H1 (cell line): ENCODE data around the gene FAM181A. TPM values are rescaled to one million over a fixed set of nuclear protein-coding genes. Genes with fewer than 3 reads are reported as not detected.

Experiments used
- ASH2L ChIP-seq: fragments of 200-600, 300-600 bp; sonication (generic); IDR thresholded peaks from one replicate; pipeline ENCODE4 v1.7.1; 2017; ENCODE audit warnings: low read length
- MAFK ChIP-seq: IDR thresholded peaks from 2 replicates; pipeline ENCODE4 v1.6.1; 2012; ENCODE audit warnings: low read depth, mild to moderate bottlenecking, improper control_type of control experiment, low read length
- POU5F1 ChIP-seq: IDR thresholded peaks from 2 replicates; pipeline ENCODE4 v1.6.1; 2011; ENCODE audit warnings: low read depth, mild to moderate bottlenecking, low read length, moderate library complexity
- SRF ChIP-seq: IDR thresholded peaks from 2 replicates; pipeline ENCODE4 v1.6.1; 2011; ENCODE audit warnings: mild to moderate bottlenecking, low read depth, low read length, moderate library complexity
- polyA plus RNA-seq, 7 experiments: library from polyadenylated mRNA; depleted of rRNA in 3 of 7; stranded (reverse) in 5 of 7; unstranded in 2 of 7; fragments of >200 nt in 5 of 7; fragments of 200-250 nt in 2 of 7; gene quantifications; 1 replicate in 5 of 7; 2 replicates in 1 of 7; 4 replicates in 1 of 7; pipeline versions ENCODE4 v1.2.1 to v1.2.3, GENCODE V29; 2011 to 2013; ENCODE audit warnings: missing spikeins in 2 of 7, mixed read lengths in 2 of 7
- total RNA-seq: library from RNA; stranded (reverse); fragmentation: NEBNext Ultra II Directional; extraction: Animal tissue kit (Norgen Biotek cat#: 25700); gene quantifications from 2 replicates; pipeline ENCODE4 v1.2.1, GENCODE V29; 2021
- TF ChIP-seq, protein P1 (sequence below): fragments of 300-600 bp; sonication (generic); IDR thresholded peaks from 2 replicates; pipeline ENCODE4 v1.7.1; 2012; ENCODE audit warnings: low read length, moderate library complexity, mild to moderate bottlenecking, inconsistent platforms; ENCODE audit not compliant: insufficient replicate concordance
- TF ChIP-seq, protein P2 (sequence below), 3 experiments: IDR thresholded peaks; 1 replicate in 2 of 3; 2 replicates in 1 of 3; pipeline versions ENCODE4 v1.5.1 to v1.6.1; 2011; ENCODE audit warnings: low read length in 3 of 3, mild to moderate bottlenecking in 3 of 3, inconsistent platforms in 2 of 3, low read depth in 1 of 3, moderate library complexity in 1 of 3; ENCODE audit not compliant: insufficient read depth in 1 of 3; ENCODE audit errors: control extremely low read depth in 1 of 3

FAM181A gene
- total and polyA plus RNA-seq, 2 of the 8 experiments (the other 6 are each of a cell fraction or from before 2014, with no cell fraction given) = not detected

DNA sequence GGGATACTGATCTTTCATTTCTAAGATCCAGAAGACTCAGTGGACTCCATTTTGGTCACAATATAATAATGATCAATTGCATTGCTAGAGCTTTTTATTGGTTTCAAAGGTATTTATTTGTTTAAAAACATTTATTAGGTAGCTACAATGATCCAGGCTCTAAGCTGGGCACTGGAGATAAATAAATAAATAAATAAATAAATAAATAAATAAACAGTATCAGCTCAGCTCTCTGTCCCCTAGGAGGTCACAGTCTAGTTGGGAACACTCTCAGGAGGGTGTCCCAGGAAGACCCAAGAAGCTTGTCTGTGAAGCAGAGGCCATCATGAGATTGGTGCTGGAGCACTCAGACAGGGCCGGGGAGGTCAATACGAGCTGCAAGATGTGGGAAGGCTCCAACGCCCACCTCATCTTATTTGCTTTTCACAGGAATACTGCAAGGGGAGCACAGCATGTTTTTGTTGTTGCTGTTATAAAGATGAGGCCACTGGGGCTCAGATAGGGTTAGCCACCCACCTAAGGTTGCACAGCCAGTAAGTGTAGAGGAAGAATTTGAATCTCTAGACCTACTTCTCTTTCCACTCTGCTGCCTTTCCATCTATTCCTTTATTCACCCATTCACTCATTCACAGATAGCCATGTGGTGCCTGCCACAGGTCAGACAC, 33.8 kb downstream of the FAM181A start (continued):
- TF ChIP-seq, protein P1, sequence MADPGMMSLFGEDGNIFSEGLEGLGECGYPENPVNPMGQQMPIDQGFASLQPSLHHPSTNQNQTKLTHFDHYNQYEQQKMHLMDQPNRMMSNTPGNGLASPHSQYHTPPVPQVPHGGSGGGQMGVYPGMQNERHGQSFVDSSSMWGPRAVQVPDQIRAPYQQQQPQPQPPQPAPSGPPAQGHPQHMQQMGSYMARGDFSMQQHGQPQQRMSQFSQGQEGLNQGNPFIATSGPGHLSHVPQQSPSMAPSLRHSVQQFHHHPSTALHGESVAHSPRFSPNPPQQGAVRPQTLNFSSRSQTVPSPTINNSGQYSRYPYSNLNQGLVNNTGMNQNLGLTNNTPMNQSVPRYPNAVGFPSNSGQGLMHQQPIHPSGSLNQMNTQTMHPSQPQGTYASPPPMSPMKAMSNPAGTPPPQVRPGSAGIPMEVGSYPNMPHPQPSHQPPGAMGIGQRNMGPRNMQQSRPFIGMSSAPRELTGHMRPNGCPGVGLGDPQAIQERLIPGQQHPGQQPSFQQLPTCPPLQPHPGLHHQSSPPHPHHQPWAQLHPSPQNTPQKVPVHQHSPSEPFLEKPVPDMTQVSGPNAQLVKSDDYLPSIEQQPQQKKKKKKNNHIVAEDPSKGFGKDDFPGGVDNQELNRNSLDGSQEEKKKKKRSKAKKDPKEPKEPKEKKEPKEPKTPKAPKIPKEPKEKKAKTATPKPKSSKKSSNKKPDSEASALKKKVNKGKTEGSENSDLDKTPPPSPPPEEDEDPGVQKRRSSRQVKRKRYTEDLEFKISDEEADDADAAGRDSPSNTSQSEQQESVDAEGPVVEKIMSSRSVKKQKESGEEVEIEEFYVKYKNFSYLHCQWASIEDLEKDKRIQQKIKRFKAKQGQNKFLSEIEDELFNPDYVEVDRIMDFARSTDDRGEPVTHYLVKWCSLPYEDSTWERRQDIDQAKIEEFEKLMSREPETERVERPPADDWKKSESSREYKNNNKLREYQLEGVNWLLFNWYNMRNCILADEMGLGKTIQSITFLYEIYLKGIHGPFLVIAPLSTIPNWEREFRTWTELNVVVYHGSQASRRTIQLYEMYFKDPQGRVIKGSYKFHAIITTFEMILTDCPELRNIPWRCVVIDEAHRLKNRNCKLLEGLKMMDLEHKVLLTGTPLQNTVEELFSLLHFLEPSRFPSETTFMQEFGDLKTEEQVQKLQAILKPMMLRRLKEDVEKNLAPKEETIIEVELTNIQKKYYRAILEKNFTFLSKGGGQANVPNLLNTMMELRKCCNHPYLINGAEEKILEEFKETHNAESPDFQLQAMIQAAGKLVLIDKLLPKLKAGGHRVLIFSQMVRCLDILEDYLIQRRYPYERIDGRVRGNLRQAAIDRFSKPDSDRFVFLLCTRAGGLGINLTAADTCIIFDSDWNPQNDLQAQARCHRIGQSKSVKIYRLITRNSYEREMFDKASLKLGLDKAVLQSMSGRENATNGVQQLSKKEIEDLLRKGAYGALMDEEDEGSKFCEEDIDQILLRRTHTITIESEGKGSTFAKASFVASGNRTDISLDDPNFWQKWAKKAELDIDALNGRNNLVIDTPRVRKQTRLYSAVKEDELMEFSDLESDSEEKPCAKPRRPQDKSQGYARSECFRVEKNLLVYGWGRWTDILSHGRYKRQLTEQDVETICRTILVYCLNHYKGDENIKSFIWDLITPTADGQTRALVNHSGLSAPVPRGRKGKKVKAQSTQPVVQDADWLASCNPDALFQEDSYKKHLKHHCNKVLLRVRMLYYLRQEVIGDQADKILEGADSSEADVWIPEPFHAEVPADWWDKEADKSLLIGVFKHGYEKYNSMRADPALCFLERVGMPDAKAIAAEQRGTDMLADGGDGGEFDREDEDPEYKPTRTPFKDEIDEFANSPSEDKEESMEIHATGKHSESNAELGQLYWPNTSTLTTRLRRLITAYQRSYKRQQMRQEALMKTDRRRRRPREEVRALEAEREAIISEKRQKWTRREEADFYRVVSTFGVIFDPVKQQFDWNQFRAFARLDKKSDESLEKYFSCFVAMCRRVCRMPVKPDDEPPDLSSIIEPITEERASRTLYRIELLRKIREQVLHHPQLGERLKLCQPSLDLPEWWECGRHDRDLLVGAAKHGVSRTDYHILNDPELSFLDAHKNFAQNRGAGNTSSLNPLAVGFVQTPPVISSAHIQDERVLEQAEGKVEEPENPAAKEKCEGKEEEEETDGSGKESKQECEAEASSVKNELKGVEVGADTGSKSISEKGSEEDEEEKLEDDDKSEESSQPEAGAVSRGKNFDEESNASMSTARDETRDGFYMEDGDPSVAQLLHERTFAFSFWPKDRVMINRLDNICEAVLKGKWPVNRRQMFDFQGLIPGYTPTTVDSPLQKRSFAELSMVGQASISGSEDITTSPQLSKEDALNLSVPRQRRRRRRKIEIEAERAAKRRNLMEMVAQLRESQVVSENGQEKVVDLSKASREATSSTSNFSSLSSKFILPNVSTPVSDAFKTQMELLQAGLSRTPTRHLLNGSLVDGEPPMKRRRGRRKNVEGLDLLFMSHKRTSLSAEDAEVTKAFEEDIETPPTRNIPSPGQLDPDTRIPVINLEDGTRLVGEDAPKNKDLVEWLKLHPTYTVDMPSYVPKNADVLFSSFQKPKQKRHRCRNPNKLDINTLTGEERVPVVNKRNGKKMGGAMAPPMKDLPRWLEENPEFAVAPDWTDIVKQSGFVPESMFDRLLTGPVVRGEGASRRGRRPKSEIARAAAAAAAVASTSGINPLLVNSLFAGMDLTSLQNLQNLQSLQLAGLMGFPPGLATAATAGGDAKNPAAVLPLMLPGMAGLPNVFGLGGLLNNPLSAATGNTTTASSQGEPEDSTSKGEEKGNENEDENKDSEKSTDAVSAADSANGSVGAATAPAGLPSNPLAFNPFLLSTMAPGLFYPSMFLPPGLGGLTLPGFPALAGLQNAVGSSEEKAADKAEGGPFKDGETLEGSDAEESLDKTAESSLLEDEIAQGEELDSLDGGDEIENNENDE = no peak
- TF ChIP-seq, protein P2, sequence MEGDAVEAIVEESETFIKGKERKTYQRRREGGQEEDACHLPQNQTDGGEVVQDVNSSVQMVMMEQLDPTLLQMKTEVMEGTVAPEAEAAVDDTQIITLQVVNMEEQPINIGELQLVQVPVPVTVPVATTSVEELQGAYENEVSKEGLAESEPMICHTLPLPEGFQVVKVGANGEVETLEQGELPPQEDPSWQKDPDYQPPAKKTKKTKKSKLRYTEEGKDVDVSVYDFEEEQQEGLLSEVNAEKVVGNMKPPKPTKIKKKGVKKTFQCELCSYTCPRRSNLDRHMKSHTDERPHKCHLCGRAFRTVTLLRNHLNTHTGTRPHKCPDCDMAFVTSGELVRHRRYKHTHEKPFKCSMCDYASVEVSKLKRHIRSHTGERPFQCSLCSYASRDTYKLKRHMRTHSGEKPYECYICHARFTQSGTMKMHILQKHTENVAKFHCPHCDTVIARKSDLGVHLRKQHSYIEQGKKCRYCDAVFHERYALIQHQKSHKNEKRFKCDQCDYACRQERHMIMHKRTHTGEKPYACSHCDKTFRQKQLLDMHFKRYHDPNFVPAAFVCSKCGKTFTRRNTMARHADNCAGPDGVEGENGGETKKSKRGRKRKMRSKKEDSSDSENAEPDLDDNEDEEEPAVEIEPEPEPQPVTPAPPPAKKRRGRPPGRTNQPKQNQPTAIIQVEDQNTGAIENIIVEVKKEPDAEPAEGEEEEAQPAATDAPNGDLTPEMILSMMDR (IDR thresholded peaks at IDR 0.05; ENCODE audit: control extremely low read depth in 1 of 3, insufficient read depth in 1 of 3, low read depth in 1 of 3, low read length in 3 of 3) = no peak
- no peak for TF ChIP-seq SRF
- no peak for TF ChIP-seq POU5F1
- TF ChIP-seq ASH2L = no peak
- no peak for TF ChIP-seq MAFK
